ENCODE results near the gene DRAXIN. TPM values are rescaled to one million over a fixed set of nuclear protein-coding genes. Genes with fewer than 3 reads are reported as not detected.

DRAXIN gene
- total and polyA plus RNA-seq, 2 donors (not counting 3 experiments of a cell fraction or from before 2014, with no cell fraction given), result 0.44 to 3.2 TPM

DNA sequence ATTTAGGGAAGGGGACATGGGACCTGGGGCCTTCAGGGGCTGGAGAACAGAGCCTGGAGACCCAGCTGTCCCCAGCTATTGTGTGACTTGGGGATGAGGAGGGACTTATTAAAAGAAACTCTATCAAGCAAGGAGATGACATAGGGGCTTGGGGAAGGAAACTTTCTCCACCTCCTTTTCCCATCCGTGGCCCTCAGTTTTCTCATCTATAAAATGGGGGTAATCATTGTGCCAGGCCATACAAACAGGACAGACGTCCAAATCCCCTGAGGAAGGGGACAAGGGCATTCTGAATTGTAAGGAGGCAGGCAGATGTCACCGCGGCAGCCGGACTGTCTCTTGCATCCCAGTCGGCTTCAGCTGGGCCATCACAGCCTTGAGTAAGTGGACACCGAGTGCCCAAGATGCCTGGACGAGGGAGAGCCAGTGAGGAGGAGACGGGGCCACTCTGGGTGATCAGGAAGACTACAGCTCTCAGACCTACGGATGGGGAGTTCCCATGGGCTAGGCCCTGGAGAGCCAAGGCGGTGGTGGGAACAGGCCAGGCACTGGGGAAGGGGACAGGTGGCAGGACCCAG, 39.2 kb upstream of the DRAXIN start:
- POLR2A ChIA-PET, result no interaction called here
- H3K9me3 ChIP-seq (replicated peaks; ENCODE audit: control insufficient read depth, insufficient read depth, low read length), result no peaks in the 10 kb centered on the region
- no peak overlapping the region for H2AFZ ChIP-seq (ENCODE audit: low read depth, low read length)
- H3K9ac ChIP-seq (replicated peaks; ENCODE audit: extremely low read depth, insufficient read depth, low read length), result no peak overlapping the region
- H3K4me1 ChIP-seq (ENCODE audit: control insufficient read depth, extremely low read depth, insufficient read depth, low read length), result peaks cover 3% of the 10 kb centered on the region
- no peak overlapping the region for H3K4me2 ChIP-seq (ENCODE audit: insufficient read depth, low read length)
- no peaks in the 10 kb centered on the region for H3K36me3 ChIP-seq (ENCODE audit: control insufficient read depth in 2 of 2, extremely low read depth in 1 of 2, insufficient read depth in 2 of 2, low read length in 2 of 2)
- H3K27ac ChIP-seq (ENCODE audit: insufficient read depth, low read depth, low read length), result no peak overlapping the region
- no peaks in the 10 kb centered on the region for H3K79me2 ChIP-seq (ENCODE audit: control insufficient read depth, insufficient read depth, low read length)
- CTCF ChIA-PET, result interaction anchor here (1.8 to 12.8 kb wide), 5 partner anchors 9 to 615 kb away, joined by 7 to 373 read pairs (median 36); partner anchors contain the start of gene FBXO6
- dilution Hi-C loops (cut with MboI; ENCODE audit: extremely low pct_ligation_motif_present, low sequenced_read_pairs) (no loop called here), intact Hi-C loops (cut with micrococcal nuclease) (no loop called here)
- no peak for DNase-seq (ENCODE audit: low read depth, low spot score)
- H4K20me1 ChIP-seq (replicated peaks; ENCODE audit: control insufficient read depth, extremely low read depth, insufficient read depth, low read length), result no peaks in the 10 kb centered on the region
- no peak overlapping the region for H3K4me3 ChIP-seq (replicated peaks in 1 of 3; ENCODE audit: insufficient read depth in 1 of 3, low read depth in 1 of 3, low read length in 3 of 3)
- no peaks in the 10 kb centered on the region for H3K9me1 ChIP-seq (replicated peaks; ENCODE audit: control insufficient read depth, extremely low read depth, insufficient read depth, low read length)
- BruUV-seq (replicated peaks), result no TSS peak
- H3K27me3 ChIP-seq (ENCODE audit: control insufficient read depth in 2 of 2, insufficient read depth in 2 of 2, low read length in 2 of 2), result no peaks in the 10 kb centered on the region
- TF ChIP-seq FOS (IDR thresholded peaks at IDR 0.05; ENCODE audit: borderline replicate concordance, insufficient read depth, low read length), result no peak
- no peak for TF ChIP-seq MYC (IDR thresholded peaks at IDR 0.05; ENCODE audit: low read depth, low read length)
- TF ChIP-seq EZH2 (IDR thresholded peaks at IDR 0.05; ENCODE audit: borderline replicate concordance, low read depth, low read length, severe bottlenecking), result no peak
- no peak for TF ChIP-seq POLR2AphosphoS5 (IDR thresholded peaks at IDR 0.05; ENCODE audit: insufficient read depth, low read depth, low read length)
- TF ChIP-seq JUN (IDR thresholded peaks at IDR 0.05; ENCODE audit: borderline replicate concordance, insufficient read depth, insufficient read length, low read depth), result no peak
- no peak for TF ChIP-seq GATA2 (IDR thresholded peaks at IDR 0.05; ENCODE audit: insufficient read depth, insufficient read length, low read depth, low read length)
- TF ChIP-seq POLR2A (IDR thresholded peaks at IDR 0.05; ENCODE audit: low read depth, low read length), result no peak
- TF ChIP-seq, protein P1, sequence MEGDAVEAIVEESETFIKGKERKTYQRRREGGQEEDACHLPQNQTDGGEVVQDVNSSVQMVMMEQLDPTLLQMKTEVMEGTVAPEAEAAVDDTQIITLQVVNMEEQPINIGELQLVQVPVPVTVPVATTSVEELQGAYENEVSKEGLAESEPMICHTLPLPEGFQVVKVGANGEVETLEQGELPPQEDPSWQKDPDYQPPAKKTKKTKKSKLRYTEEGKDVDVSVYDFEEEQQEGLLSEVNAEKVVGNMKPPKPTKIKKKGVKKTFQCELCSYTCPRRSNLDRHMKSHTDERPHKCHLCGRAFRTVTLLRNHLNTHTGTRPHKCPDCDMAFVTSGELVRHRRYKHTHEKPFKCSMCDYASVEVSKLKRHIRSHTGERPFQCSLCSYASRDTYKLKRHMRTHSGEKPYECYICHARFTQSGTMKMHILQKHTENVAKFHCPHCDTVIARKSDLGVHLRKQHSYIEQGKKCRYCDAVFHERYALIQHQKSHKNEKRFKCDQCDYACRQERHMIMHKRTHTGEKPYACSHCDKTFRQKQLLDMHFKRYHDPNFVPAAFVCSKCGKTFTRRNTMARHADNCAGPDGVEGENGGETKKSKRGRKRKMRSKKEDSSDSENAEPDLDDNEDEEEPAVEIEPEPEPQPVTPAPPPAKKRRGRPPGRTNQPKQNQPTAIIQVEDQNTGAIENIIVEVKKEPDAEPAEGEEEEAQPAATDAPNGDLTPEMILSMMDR (IDR thresholded peaks at IDR 0.05; ENCODE audit: extremely low read depth in 1 of 2, insufficient read depth in 1 of 2, low read depth in 1 of 2, low read length in 2 of 2), result no peak
- TF ChIP-seq, protein P2, sequence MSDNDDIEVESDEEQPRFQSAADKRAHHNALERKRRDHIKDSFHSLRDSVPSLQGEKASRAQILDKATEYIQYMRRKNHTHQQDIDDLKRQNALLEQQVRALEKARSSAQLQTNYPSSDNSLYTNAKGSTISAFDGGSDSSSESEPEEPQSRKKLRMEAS (IDR thresholded peaks at IDR 0.05; ENCODE audit: insufficient read depth, insufficient read length), result no peak
- no peak for FAIRE-seq
